Measurements from ENCODE around the gene CHM. TPM values are rescaled to one million over a fixed set of nuclear protein-coding genes. Genes with fewer than 3 reads are reported as not detected.

The CHM gene
- total RNA-seq, 1 donor from 2014 or later, result 33.3 TPM

DNA sequence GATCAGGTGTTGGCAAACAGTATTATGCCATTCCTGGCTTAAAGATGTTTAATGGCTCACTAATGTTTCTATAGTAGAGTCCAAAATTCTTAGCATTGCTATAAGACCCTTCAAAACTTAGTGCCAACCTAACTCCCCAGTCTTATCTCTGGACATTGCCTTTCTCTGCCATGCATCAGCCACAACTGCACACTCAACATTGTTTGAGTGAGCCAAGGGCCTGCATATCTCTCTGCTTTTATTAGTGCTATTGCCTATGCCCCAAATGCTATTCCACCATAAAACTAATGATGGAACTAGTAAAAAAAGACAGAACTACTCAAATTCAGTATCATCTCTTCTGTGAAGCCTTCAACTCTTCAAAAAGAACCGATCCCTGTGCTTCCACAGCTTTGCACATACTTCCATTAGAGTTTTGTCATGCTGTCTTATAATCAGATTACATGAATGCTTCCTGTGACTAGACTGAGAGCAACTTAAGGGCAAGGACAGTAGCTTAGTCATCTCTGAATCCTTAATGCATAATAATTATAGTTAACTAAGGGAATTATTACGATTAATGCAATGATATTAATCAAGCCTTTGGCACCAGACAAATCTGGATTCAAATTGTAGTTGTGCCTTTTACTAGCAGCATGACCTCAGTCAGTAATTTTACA is 53.7 kb downstream of the CHM start:
- Histone ChIP-seq H4K20me1 (ENCODE audit: insufficient read depth, low read length) (peaks cover 32% of the 10 kb centered on the region), H3K9ac (ENCODE audit: low read length) (no peak overlapping the region), H3K79me2 (ENCODE audit: insufficient read depth, low read length) (peaks cover 33% of the 10 kb centered on the region), H3K27ac (ENCODE audit: low read depth, low read length) (no peak overlapping the region), H3K36me3 (ENCODE audit: insufficient read depth, low read length) (no peaks in the 10 kb centered on the region), H3K27me3 (ENCODE audit: insufficient read depth, low read length) (no peaks in the 10 kb centered on the region), H3K4me1 (ENCODE audit: insufficient read depth, low read length) (peaks cover 5% of the 10 kb centered on the region), H3K4me2 (ENCODE audit: low read length) (no peak overlapping the region), H3K9me3 (ENCODE audit: insufficient read depth, low read depth, low read length) (no peaks in the 10 kb centered on the region), H3K4me3 (ENCODE audit: insufficient read depth, low read depth, low read length) (no peak overlapping the region), H2AFZ (ENCODE audit: low read depth, low read length) (no peak overlapping the region)
- H3K4me1 Mint-ChIP-seq (ENCODE audit: low read depth, unreplicated experiment), result peaks cover 28% of the 10 kb centered on the region
- no peak for TF ChIP-seq CTCF (IDR thresholded peaks at IDR 0.05; ENCODE audit: insufficient read depth, low read depth, low read length)
- no peak for TF ChIP-seq EZH2 (IDR thresholded peaks at IDR 0.05; ENCODE audit: insufficient read depth, low read length)
- H3K27ac Mint-ChIP-seq (ENCODE audit: unreplicated experiment), result no peak overlapping the region
- FAIRE-seq, result peak; percentile 99
- peak; percentile 11 for DNase-seq (ENCODE audit: low read depth)
- no peaks in the 10 kb centered on the region for H3K36me3 Mint-ChIP-seq (ENCODE audit: low read depth, unreplicated experiment)
- H3K27me3 Mint-ChIP-seq (ENCODE audit: low read depth, unreplicated experiment), result no peaks in the 10 kb centered on the region
- H3K4me3 Mint-ChIP-seq (ENCODE audit: unreplicated experiment), result no peak overlapping the region
- no peaks in the 10 kb centered on the region for H3K9me3 Mint-ChIP-seq (ENCODE audit: unreplicated experiment)

GRCh38 chrX:85992811-85993229 is 54.5 kb downstream of the CHM start:
- peak overlapping the region; percentile 19 for H3K4me2 ChIP-seq (ENCODE audit: low read length)
- no peaks in the 10 kb centered on the region for H3K36me3 Mint-ChIP-seq (ENCODE audit: low read depth, unreplicated experiment)
- peaks cover 38% of the 10 kb centered on the region for H4K20me1 ChIP-seq (ENCODE audit: insufficient read depth, low read length)
- H3K79me2 ChIP-seq (ENCODE audit: insufficient read depth, low read length), result peaks cover 36% of the 10 kb centered on the region
- H3K9me3 Mint-ChIP-seq (ENCODE audit: unreplicated experiment), result no peaks in the 10 kb centered on the region
- H3K4me3 ChIP-seq (ENCODE audit: insufficient read depth, low read depth, low read length), result no peak overlapping the region
- no peak overlapping the region for H3K27ac ChIP-seq (ENCODE audit: low read depth, low read length)
- no peak overlapping the region for H3K27ac Mint-ChIP-seq (ENCODE audit: unreplicated experiment)
- DNase-seq (ENCODE audit: low read depth) (peak; percentile 42), FAIRE-seq (peak; percentile 92)
- no peak for TF ChIP-seq EZH2 (IDR thresholded peaks at IDR 0.05; ENCODE audit: insufficient read depth, low read length)
- TF ChIP-seq CTCF (IDR thresholded peaks at IDR 0.05; ENCODE audit: insufficient read depth, low read depth, low read length), result no peak
- H3K9ac ChIP-seq (ENCODE audit: low read length), result no peak overlapping the region
- no peak overlapping the region for H2AFZ ChIP-seq (ENCODE audit: low read depth, low read length)
- H3K27me3 Mint-ChIP-seq (ENCODE audit: low read depth, unreplicated experiment), result no peaks in the 10 kb centered on the region
- no peaks in the 10 kb centered on the region for H3K36me3 ChIP-seq (ENCODE audit: insufficient read depth, low read length)
- peaks cover 5% of the 10 kb centered on the region for H3K4me1 ChIP-seq (ENCODE audit: insufficient read depth, low read length)
- H3K27me3 ChIP-seq (ENCODE audit: insufficient read depth, low read length), result no peaks in the 10 kb centered on the region
- H3K4me1 Mint-ChIP-seq (ENCODE audit: low read depth, unreplicated experiment), result peaks cover 28% of the 10 kb centered on the region
- no peak overlapping the region for H3K4me3 Mint-ChIP-seq (ENCODE audit: unreplicated experiment)
- no peaks in the 10 kb centered on the region for H3K9me3 ChIP-seq (ENCODE audit: insufficient read depth, low read depth, low read length)

DNA sequence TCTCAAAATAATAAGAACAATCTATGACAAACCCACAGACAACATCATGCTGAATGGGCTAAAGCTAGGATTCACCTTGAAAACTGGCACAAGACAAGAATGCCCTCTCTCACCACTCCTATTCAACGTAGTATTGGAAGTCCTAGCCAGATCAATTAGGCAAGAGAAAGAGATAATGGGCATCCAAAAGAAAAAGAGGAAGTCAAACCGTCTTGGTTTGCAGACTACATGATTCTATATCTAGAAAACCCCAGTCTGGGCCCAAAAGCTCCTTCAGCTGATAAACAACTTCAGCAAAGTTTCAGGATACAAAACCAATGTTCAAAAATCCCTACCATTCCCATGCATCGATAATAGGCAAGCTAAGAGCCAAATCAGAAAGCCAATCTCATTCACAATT is 59.0 kb downstream of the CHM start:
- FAIRE-seq (no peak), DNase-seq (ENCODE audit: low read depth) (no peak)
- no peak overlapping the region for H3K4me3 Mint-ChIP-seq (ENCODE audit: unreplicated experiment)
- H3K27ac Mint-ChIP-seq (ENCODE audit: unreplicated experiment), result no peak overlapping the region
- Histone ChIP-seq H3K4me2 (ENCODE audit: low read length) (no peak overlapping the region), H2AFZ (ENCODE audit: low read depth, low read length) (no peak overlapping the region), H3K27me3 (ENCODE audit: insufficient read depth, low read length) (no peaks in the 10 kb centered on the region), H3K9me3 (ENCODE audit: insufficient read depth, low read depth, low read length) (no peaks in the 10 kb centered on the region), H3K36me3 (ENCODE audit: insufficient read depth, low read length) (no peaks in the 10 kb centered on the region), H3K9ac (ENCODE audit: low read length) (no peak overlapping the region), H3K4me1 (ENCODE audit: insufficient read depth, low read length) (peaks cover under 1% of the 10 kb centered on the region), H4K20me1 (ENCODE audit: insufficient read depth, low read length) (peaks cover 30% of the 10 kb centered on the region), H3K4me3 (ENCODE audit: insufficient read depth, low read depth, low read length) (no peak overlapping the region), H3K27ac (ENCODE audit: low read depth, low read length) (no peak overlapping the region), H3K79me2 (ENCODE audit: insufficient read depth, low read length) (peaks cover 59% of the 10 kb centered on the region)
- no peak for TF ChIP-seq CTCF (IDR thresholded peaks at IDR 0.05; ENCODE audit: insufficient read depth, low read depth, low read length)
- no peak for TF ChIP-seq EZH2 (IDR thresholded peaks at IDR 0.05; ENCODE audit: insufficient read depth, low read length)
- H3K36me3 Mint-ChIP-seq (ENCODE audit: low read depth, unreplicated experiment), result no peaks in the 10 kb centered on the region
- no peaks in the 10 kb centered on the region for H3K27me3 Mint-ChIP-seq (ENCODE audit: low read depth, unreplicated experiment)
- H3K4me1 Mint-ChIP-seq (ENCODE audit: low read depth, unreplicated experiment), result peaks cover 14% of the 10 kb centered on the region
- H3K9me3 Mint-ChIP-seq (ENCODE audit: unreplicated experiment), result no peaks in the 10 kb centered on the region
